Cerebellar cortex (tissue), 1 donor: ENCODE measurements around the gene SLC35E4.
"Not testable (repeated sequence)": the region's sequence is repeated elsewhere in the genome, so short reads cannot be mapped to it uniquely, and the experiment has no call there.

ENCODE experiments used
- DNase-seq: peaks from one replicate; pipeline ENCODE4 v3.0.0-alpha.2; 2015; ENCODE audit warnings: low spot score

SLC35E4 gene

DNA sequence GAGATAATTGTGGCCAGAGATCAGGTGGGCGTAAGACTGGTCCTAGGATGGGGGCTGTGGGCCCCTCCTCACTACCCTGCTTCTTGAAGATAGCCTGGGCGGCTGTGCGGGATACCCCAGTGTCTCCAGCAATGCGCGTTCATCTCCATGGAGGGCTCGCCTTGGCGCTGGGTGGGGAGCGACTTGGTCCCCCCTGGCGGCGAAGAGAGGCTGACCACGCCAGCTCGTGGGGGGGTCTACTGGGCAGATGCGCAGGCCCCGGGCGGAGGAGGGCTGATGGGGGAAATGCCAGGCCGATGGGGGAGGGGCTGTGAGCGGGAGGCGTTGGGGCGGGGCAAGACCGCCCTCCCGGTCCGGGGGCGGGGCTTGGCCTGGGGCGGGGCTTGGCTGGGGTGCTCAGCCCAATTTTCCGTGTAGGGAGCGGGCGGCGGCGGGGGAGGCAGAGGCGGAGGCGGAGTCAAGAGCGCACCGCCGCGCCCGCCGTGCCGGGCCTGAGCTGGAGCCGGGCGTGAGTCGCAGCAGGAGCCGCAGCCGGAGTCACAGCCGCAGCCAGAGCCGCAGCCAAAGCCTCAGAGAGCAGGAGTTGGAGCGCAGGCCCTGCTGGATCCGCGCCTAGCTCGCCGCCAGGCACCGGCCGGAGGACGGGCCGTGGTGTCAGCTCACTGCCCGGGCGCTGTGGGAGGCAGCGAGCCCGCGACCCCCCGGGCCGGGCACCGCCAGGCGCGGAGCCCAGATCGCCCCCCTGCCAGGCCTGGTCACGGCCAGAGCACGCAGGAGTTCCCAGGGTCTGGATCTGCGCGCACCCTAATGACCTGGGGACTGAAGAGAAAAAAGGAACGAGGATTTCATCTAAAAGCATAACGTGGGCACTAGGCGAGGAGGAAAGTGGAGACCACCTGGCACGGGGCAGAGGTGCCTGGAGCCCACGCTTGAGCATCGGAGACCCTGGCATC lies at the start of gene SLC35E4:
Gene SLC35E4, plus strand, starts transcription at position 509 of the 953 bp plus-strand sequence. CDS start 670 bp downstream, outside the sequence.
- DNase-seq = peak; percentile 86

DNA sequence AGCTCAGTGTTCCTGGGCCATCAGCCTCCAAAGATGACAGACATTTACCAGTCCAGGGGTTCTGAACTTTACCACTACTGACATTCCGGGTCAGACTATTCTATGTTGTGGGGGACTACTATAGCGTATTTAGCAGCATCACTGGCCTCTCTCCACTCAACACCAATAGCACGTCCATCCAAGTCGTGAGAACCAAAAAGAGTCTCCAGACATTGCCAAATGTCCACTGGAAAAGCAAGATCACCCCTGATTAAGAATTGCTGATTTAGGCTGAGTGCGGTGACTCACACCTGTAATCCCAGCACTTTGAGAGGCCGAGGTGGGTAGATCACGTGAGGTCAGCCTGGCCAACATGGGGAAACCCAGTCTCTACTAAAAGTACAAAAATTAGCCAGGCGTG lies 49.2 kb upstream of the SLC35E4 start:
- DNase-seq = no peak

DNA sequence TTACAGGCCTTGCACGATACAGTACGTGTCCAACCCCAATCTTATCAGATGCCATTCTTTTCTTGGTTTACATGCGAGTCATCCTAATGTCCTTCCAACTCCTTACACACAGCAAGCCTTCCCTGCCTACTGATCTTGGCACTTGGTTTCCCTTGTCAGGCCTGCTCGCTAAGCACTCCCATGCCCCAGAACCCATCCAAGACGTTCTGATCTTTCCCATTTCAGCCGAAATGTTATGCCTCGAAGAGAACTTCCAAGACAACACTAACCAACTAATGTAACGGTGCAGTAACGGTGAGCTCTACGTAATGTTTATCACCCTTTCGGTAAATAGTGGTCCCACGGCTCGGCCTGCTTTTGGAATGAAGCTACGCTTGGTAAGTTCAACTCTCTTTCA lies 44.4 kb upstream of the SLC35E4 start:
- no peak for DNase-seq

DNA sequence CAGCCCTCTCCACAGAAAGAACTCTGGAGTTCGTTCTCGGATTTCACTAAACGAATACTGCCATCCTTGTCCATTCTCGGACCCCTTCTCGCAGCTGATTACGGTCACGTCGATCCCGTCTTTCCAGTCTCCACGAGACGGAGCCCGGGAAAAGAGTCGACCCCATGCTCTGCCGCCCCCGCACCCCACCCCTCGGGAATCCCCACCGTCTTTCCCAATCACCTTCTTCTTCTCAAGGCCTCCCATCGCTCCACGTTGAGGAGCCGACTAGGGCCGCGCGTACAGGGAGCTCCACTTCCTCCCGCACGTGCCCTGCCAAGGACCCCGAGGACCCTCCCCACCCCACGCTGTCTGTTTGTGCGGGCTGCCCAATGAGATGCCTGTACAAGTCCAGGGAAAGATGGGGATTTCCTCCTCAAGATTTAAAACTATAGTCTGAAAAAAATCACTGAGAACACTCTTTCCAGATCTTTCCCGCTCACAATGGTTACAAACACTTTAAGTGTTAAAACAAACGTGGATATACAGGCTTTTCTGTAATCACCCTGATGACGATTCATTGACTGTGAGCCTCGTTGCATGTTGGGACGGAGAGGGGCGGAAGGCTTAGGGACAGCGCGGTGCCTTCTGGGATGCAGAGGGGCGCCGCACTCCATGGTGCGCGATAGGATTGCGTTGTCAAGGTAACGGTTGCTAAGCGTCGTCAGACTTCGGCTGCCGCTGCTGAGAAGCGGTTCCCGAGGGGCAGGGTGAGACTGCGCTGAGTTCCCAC lies 43.8 kb upstream of the SLC35E4 start, which contains the start of gene PES1:
Gene PES1, minus strand, starts transcription at position 323 of the 772 bp plus-strand sequence. Its CDS starts 77 bp downstream, at position 246.
- peak; percentile 98 for DNase-seq

DNA sequence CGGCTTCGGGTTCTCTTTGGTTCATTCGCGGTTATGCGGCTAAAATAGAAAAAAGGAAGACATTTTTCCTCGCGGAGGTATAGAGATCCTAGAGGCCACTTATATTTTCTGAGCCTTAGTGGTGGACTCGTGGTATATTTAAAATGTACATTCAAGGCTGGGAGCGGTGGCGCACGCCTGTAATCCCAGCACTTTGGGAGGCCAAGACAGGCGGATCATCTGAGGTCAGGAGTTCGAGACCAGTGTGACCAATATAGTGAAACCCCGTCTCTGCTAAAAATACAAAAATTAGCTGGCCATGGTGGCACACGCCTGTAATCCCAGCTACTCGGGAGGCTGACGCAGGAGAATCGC lies 43.2 kb upstream of the SLC35E4 start:
- DNase-seq = not testable (repeated sequence)

- DNase-seq = no peak
Observed at GRCh38 chr22:30596199-30596598, 39.4 kb upstream of the SLC35E4 start.

- DNase-seq = no peak
Observed at GRCh38 chr22:30596886-30597285, 38.7 kb upstream of the SLC35E4 start.

- no peak for DNase-seq
Observed at GRCh38 chr22:30598986-30599385, 36.6 kb upstream of the SLC35E4 start.

DNA sequence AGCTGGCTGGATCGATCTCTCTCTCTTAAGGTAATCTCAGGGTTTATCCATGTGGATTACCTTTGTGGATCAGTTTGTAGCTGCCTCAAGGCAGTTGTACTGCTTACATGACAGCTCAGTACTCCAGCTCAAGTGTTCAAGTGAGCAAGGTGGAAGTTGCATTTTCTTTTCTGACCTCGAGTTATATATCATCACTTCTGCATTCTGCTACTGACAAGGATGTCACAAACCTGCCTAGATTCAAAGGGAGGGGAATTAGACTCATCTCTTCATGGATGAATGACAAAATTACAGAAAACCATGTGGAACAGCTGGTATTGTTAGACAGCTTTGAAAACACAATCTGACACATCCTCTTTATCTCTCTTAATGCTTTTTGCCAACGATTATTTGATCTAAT lies 34.7 kb upstream of the SLC35E4 start:
- DNase-seq = no peak

GRCh38 chr22:30601464-30601863 lies 34.1 kb upstream of the SLC35E4 start:
- DNase-seq = no peak

- peak; percentile 45 for DNase-seq
Observed at GRCh38 chr22:30602049-30602448, 33.5 kb upstream of the SLC35E4 start.

DNA sequence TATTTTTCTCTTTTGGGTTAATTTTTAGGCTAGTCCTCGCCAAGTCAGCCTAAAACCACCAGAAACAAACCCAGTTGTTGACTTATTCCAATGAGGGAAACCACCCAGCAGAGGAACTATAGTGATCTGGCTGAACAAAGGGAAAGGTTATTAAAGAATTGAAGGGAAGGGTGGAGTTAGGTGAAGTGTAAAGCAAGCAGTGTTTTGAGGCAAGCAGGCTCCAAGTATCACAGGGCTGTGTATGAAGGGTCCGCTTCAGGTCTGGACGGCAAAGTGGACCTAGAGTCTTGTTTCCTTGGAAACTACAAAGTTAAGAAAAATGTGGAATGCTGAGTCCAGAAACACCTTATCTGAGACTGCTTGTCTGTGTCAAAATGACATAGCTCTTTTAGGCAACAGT lies 31.8 kb upstream of the SLC35E4 start:
- DNase-seq = no peak

DNA sequence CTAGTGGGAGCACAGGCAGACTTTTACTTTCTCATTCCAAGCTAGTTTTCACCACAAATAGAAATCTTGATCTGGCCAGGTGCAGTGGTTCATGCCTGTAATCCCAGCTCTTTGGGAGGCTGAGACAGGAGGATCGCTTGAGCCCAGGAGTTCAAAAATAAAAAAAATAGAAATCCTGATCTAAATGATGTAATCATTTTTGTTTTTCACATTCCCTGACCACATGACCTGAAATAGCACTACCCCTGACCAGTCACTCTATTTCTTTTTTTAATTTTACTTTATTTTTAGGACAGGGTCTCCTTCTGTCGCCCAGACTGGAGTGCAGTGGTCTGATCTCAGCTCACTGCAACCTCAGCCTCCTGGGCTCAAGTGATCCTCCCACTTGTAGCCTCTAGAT lies 30.9 kb upstream of the SLC35E4 start:
- DNase-seq = no peak

DNA sequence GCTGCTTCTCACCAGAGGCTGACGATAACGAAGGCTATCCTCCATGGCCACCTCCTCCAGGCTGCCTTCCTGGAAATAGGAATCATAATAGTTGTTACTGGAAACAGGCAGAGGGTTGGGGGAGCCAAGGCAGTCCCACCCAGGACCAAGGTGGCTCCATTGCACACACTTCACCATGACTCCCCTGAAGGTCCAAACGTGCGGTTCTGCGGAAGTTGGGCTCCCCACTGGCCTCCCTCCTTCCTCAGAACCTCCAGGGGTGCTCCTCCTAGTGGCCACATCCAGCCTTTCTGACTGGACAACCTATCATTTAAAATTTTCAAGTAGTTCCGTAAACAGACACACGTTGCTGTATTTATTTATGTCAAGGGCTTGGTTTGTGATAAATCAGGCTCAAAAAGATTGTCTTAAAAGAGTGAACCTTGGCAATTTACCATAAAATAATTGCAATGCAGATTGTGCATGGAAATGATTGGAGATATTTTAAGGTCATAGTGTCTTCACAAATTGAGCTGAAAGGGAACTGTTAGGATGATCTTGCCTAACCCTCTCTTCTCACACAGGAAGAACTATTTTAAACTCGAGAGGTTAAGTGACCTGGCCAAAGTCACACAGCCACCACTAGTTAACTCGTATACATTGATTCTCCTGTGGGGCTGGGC lies 30.0 kb upstream of the SLC35E4 start:
- DNase-seq = peak; percentile 24

DNA sequence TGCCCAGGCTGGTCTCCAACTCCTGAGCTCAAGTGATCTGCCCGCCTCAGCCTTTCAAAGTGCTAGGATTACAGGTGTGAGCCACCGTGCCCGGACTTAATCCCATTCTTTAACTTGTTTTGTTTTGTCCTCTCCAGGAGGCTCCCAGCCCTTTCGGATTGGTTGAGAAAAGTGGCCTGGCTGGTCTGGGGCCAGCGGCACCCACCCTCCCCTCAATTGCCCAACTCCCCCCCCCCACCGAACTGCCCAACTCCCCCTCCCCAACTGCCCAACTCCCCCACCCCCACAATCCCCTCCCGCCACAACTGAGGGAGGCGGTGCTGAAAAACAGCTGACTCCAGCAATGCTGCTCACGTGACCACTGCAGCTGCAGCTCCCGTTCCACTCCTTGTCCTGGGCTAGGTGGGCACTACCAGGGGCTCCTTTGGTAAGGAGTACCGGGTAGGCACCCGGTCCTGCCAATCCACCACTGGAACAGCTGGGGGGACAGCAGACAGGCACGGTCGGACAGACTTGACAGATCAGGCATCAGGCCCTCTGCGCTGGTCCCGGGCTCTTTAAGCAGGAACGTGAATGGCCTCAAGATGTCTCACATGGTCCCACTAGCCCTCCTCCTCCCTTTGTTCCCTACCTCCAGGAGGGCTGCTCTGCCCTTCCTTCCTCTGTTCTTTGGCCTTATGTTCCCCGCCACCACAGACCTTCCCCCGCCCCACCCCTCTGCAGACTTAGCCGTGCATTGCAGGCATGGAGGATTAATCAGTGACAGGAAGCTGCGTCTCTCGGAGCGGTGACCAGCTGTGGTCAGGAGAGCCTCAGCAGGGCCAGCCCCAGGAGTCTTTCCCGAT lies 28.9 kb upstream of the SLC35E4 start, which contains the start of gene TCN2:
Gene TCN2, plus strand, starts transcription at position 720 of the 845 bp plus-strand sequence. CDS start 158 bp downstream, outside the sequence.
- DNase-seq = peak; percentile 50

GRCh38 chr22:30607300-30607930 lies 28.2 kb upstream of the SLC35E4 start:
- no peak for DNase-seq

DNA sequence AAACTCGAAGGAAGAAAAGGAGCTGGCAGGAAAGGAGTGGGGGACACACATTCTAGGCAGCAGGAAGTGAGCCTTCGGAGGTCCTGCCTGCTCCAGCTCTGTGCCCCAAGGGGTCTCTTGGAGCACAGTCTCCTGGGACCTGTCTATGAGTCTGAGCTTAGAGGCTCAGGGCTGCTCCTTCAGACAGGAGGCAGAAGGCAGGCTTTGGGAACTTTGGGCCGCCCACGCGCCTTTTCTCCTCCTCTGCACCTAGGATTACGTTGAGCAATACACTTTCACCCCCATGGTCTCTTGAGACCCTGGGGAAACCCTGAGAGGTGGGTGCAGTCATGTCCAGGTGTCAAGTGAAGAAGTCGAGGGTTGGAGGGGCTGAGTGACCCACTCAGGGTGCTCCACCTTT lies 27.6 kb upstream of the SLC35E4 start:
- no peak for DNase-seq

GRCh38 chr22:30609260-30610185 lies 26.1 kb upstream of the SLC35E4 start:
- no peak for DNase-seq

DNA sequence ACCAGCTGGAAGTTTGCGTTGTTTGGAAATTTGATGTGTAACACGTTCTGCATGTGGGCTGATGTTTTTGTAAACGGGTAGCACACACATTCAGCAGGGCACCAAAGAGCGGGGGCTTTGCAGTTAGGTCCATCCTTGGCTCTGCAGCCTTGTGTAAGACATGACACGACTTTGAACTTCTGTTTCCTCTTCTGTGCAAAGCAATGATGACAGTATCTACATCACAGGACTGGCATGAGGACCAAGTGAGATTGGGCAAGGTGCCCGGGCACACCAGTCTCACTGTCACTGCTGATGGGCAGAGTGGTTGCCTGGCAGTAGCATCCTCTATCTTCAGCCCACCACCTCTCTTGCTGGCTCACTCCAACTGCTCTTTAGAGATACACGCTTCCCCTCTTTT lies 25.3 kb upstream of the SLC35E4 start:
- no peak for DNase-seq

DNA sequence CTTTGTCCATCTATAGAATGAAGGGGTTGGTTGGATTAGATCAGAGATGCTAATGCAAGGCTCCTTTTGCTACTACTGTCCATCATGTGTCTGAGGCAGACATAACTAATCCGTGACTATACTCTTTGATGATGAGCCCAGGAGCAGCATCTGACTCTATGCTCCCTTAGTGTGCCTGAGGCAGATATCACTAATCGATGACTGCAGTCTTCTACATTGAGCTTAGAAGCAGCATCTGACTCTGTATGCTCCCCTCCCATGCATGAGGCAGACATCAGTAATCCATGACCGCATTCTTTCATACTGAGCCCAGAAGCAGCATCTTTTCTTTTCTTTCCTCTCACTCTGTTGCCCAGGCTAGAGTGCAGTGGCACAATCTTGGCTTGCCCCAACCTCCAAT lies 24.4 kb upstream of the SLC35E4 start:
- no peak for DNase-seq
